HepG2 (cell line): ENCODE results near the gene RNF135. TPM values are rescaled to one million over a fixed set of nuclear protein-coding genes. Genes with fewer than 3 reads are reported as not detected.

Experiments used
- BATF2 ChIP-seq: sonication (generic); formaldehyde crosslinking; IDR thresholded peaks from 2 replicates; pipeline ENCODE4 v1.8.0; 2022; ENCODE audit warnings: mild to moderate bottlenecking, missing genetic modification reagents, moderate library complexity
- ELF4 ChIP-seq: sonication (generic); formaldehyde crosslinking; IDR thresholded peaks from 2 replicates; pipeline ENCODE4 v1.5.0; 2020; ENCODE audit warnings: missing genetic modification reagents, mild to moderate bottlenecking, moderate library complexity, borderline replicate concordance
- FOXM1 ChIP-seq: sonication (generic); formaldehyde crosslinking; IDR thresholded peaks from 2 replicates; pipeline ENCODE4 v1.5.0; 2020; ENCODE audit warnings: missing genetic modification reagents
- GATA4 ChIP-seq: sonication (generic); IDR thresholded peaks from 2 replicates; pipeline ENCODE4 v1.6.1; 2016; ENCODE audit warnings: antibody characterized with exemption, low read depth, borderline replicate concordance
- IKZF1 ChIP-seq: fragments of 450-650 bp; IDR thresholded peaks from 2 replicates; pipeline ENCODE4 v1.7.1; 2016
- KAT8 ChIP-seq: IDR thresholded peaks from 2 replicates; pipeline ENCODE4 v1.6.1; 2016; ENCODE audit warnings: missing genetic modification reagents, missing compliant biosample characterization
- MBD4 ChIP-seq: IDR thresholded peaks from 2 replicates; pipeline ENCODE4 v1.6.1; 2012; ENCODE audit warnings: low read length, inconsistent platforms, borderline replicate concordance
- MED8 ChIP-seq: sonication (generic); formaldehyde crosslinking; IDR thresholded peaks from 2 replicates; pipeline ENCODE4 v1.8.1; 2023; ENCODE audit warnings: mild to moderate bottlenecking, missing genetic modification reagents; ENCODE audit not compliant: insufficient replicate concordance
- NFE2 ChIP-seq: sonication (generic); formaldehyde crosslinking; IDR thresholded peaks from 2 replicates; pipeline ENCODE4 v1.4.0; 2020; ENCODE audit warnings: missing genetic modification reagents
- NONO ChIP-seq, 2 experiments: fragments of 450-650 bp in 1 of 2; sonication (generic) in 1 of 2; formaldehyde crosslinking in 1 of 2; IDR thresholded peaks in 1 of 2; conservative IDR thresholded peaks in 1 of 2; 2 replicates each; pipeline versions ENCODE4 v1.6.1 to v1.8.0; 2017 to 2022; ENCODE audit warnings: mild to moderate bottlenecking in 1 of 2, missing genetic modification reagents in 1 of 2, moderate library complexity in 1 of 2
- NR1H2 ChIP-seq: sonication (generic); formaldehyde crosslinking; IDR thresholded peaks from 2 replicates; pipeline ENCODE4 v1.8.1; 2022; ENCODE audit warnings: low read depth, missing genetic modification reagents, borderline replicate concordance
- PPARG ChIP-seq: conservative IDR thresholded peaks from 2 replicates; pipeline ENCODE4 v1.6.1; 2016; ENCODE audit warnings: missing biosample characterization, missing genetic modification reagents
- SAFB2 ChIP-seq: sonication (generic); formaldehyde crosslinking; IDR thresholded peaks from 2 replicates; pipeline ENCODE4 v1.5.1; 2020; ENCODE audit warnings: missing genetic modification reagents, low read depth, mild to moderate bottlenecking, borderline replicate concordance
- ZFP37 ChIP-seq: sonication (generic); formaldehyde crosslinking; IDR thresholded peaks from 2 replicates; pipeline ENCODE4 v1.4.0; 2020; ENCODE audit warnings: missing genetic modification reagents, borderline replicate concordance
- ZNF430 ChIP-seq: sonication (generic); formaldehyde crosslinking; IDR thresholded peaks from 2 replicates; pipeline ENCODE4 v1.9.0; 2021; ENCODE audit warnings: mild to moderate bottlenecking, missing genetic modification reagents
- ZNF552 ChIP-seq: sonication (generic); formaldehyde crosslinking; IDR thresholded peaks from 2 replicates; pipeline ENCODE4 v1.9.0; 2022; ENCODE audit warnings: missing genetic modification reagents, mild to moderate bottlenecking, borderline replicate concordance
- ZNF652 ChIP-seq: IDR thresholded peaks from 2 replicates; pipeline ENCODE4 v1.6.1; 2016; ENCODE audit warnings: low read depth, borderline replicate concordance
- ZSCAN9 ChIP-seq: IDR thresholded peaks from 2 replicates; pipeline ENCODE4 v1.6.1; 2016; ENCODE audit warnings: borderline replicate concordance
- polyA plus RNA-seq, 8 experiments: library from polyadenylated mRNA; depleted of rRNA in 3 of 8; stranded (reverse) in 7 of 8; unstranded in 1 of 8; fragments of >200 nt; fragmentation: Illumina TruSeq in 4 of 8; extraction: Trizol in 4 of 8; gene quantifications; 2 replicates each; pipeline versions ENCODE4 v1.2.1 to v1.2.3, GENCODE V29; 2011 to 2016; ENCODE audit warnings: low read depth in 4 of 8, missing spikeins in 1 of 8, mixed read lengths in 1 of 8; ENCODE audit not compliant: insufficient read depth in 1 of 8
- total RNA-seq, 5 experiments: library from RNA; depleted of rRNA; stranded (reverse); fragments of >200 nt; fragmentation: Illumina TruSeq; extraction: Trizol; gene quantifications; 2 replicates each; pipeline ENCODE4 v1.2.3, GENCODE V29; 2016; ENCODE audit warnings: low read depth in 1 of 5
- TF ChIP-seq, protein P1 (sequence below): sonication (generic); formaldehyde crosslinking; conservative IDR thresholded peaks from 2 replicates; pipeline ENCODE4 v1.5.0; 2020; ENCODE audit warnings: missing genetic modification reagents
- TF ChIP-seq, protein P2 (sequence below): IDR thresholded peaks from 2 replicates; pipeline ENCODE4 v1.6.1; 2016; ENCODE audit warnings: low read depth, missing genetic modification reagents, missing compliant biosample characterization
- TF ChIP-seq, protein P3 (sequence below): sonication (generic); formaldehyde crosslinking; IDR thresholded peaks from 2 replicates; pipeline ENCODE4 v1.8.1; 2023; ENCODE audit warnings: mild to moderate bottlenecking, missing genetic modification reagents, borderline replicate concordance

The RNF135 gene
- total and polyA plus RNA-seq, 2 of the 13 experiments (the other 11 are each of a cell fraction or from before 2014, with no cell fraction given): not detected

GRCh38 chr17:30950669-30951399 lies 20.0 kb upstream of the RNF135 start (continued):
- TF ChIP-seq ZFP37 (CRISPR knock-in tag) (no peak), BATF2 (no peak), ZSCAN9 (CRISPR knock-in tag) (no peak), NR1H2 (CRISPR knock-in tag) (no peak), ZNF652 (CRISPR knock-in tag) (peak; percentile 86), SAFB2 (CRISPR knock-in tag) (no peak), FOXM1 (CRISPR knock-in tag) (no peak), GATA4 (no peak), MED8 (CRISPR knock-in tag) (no peak), NONO (IDR thresholded peaks at IDR 0.05) (no peak), NONO (CRISPR knock-in tag; conservative IDR thresholded peaks at IDR 0.05) (no peak), IKZF1 (no peak), ZNF430 (no peak), MBD4 (no peak), ZNF552 (CRISPR knock-in tag) (no peak), PPARG (no peak), ELF4 (CRISPR knock-in tag) (no peak), KAT8 (CRISPR knock-in tag) (peak; percentile 32; the same call in 1 of the 2 replicates), NFE2 (no peak)
- TF ChIP-seq, protein P1, sequence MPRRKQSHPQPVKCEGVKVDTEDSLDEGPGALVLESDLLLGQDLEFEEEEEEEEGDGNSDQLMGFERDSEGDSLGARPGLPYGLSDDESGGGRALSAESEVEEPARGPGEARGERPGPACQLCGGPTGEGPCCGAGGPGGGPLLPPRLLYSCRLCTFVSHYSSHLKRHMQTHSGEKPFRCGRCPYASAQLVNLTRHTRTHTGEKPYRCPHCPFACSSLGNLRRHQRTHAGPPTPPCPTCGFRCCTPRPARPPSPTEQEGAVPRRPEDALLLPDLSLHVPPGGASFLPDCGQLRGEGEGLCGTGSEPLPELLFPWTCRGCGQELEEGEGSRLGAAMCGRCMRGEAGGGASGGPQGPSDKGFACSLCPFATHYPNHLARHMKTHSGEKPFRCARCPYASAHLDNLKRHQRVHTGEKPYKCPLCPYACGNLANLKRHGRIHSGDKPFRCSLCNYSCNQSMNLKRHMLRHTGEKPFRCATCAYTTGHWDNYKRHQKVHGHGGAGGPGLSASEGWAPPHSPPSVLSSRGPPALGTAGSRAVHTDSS (CRISPR knock-in tag): no peak
- TF ChIP-seq, protein P2, sequence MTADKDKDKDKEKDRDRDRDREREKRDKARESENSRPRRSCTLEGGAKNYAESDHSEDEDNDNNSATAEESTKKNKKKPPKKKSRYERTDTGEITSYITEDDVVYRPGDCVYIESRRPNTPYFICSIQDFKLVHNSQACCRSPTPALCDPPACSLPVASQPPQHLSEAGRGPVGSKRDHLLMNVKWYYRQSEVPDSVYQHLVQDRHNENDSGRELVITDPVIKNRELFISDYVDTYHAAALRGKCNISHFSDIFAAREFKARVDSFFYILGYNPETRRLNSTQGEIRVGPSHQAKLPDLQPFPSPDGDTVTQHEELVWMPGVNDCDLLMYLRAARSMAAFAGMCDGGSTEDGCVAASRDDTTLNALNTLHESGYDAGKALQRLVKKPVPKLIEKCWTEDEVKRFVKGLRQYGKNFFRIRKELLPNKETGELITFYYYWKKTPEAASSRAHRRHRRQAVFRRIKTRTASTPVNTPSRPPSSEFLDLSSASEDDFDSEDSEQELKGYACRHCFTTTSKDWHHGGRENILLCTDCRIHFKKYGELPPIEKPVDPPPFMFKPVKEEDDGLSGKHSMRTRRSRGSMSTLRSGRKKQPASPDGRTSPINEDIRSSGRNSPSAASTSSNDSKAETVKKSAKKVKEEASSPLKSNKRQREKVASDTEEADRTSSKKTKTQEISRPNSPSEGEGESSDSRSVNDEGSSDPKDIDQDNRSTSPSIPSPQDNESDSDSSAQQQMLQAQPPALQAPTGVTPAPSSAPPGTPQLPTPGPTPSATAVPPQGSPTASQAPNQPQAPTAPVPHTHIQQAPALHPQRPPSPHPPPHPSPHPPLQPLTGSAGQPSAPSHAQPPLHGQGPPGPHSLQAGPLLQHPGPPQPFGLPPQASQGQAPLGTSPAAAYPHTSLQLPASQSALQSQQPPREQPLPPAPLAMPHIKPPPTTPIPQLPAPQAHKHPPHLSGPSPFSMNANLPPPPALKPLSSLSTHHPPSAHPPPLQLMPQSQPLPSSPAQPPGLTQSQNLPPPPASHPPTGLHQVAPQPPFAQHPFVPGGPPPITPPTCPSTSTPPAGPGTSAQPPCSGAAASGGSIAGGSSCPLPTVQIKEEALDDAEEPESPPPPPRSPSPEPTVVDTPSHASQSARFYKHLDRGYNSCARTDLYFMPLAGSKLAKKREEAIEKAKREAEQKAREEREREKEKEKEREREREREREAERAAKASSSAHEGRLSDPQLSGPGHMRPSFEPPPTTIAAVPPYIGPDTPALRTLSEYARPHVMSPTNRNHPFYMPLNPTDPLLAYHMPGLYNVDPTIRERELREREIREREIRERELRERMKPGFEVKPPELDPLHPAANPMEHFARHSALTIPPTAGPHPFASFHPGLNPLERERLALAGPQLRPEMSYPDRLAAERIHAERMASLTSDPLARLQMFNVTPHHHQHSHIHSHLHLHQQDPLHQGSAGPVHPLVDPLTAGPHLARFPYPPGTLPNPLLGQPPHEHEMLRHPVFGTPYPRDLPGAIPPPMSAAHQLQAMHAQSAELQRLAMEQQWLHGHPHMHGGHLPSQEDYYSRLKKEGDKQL (CRISPR knock-in tag): no peak
- TF ChIP-seq, protein P3, sequence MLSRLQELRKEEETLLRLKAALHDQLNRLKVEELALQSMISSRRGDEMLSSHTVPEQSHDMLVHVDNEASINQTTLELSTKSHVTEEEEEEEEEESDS (CRISPR knock-in tag): no peak
